Stimulated activated effector memory CD8-positive, alpha-beta T cell treated with anti-CD3 and anti-CD28 coated beads, Interleukin-12 subunit alpha, Interleukin-12 subunit beta, amount 100 ng/mL, for 72 hours (primary cell): ENCODE results near the gene PELI2.

ENCODE experiments used
- ATAC-seq: fragments of 150-1000 bp; cut with Tn5 transposase; 2 replicates; pipeline ENCODE4 v1.10.0; 2021
- DNase-seq, 2 donors: peaks; one replicate each; pipeline ENCODE4 v3.0.0; 2021 to 2022; ENCODE audit warnings: low spot score in 2 of 2
- H3K27ac Mint-ChIP-seq: one replicate; pipeline ENCODE4 v1.8.0; 2022; ENCODE audit warnings: mild to moderate bottlenecking, mixed read lengths
- H3K36me3 Mint-ChIP-seq: one replicate; pipeline ENCODE4 v1.8.0; 2022; ENCODE audit warnings: mild to moderate bottlenecking, mixed read lengths
- H3K4me1 Mint-ChIP-seq: one replicate; pipeline ENCODE4 v1.8.0; 2022; ENCODE audit warnings: mixed read lengths
- H3K4me3 Mint-ChIP-seq: one replicate; pipeline ENCODE4 v1.8.0; 2022; ENCODE audit warnings: mild to moderate bottlenecking, mixed read lengths
- H3K9me3 Mint-ChIP-seq: one replicate; pipeline ENCODE4 v1.8.0; 2022; ENCODE audit warnings: mixed read lengths

Gene PELI2

DNA sequence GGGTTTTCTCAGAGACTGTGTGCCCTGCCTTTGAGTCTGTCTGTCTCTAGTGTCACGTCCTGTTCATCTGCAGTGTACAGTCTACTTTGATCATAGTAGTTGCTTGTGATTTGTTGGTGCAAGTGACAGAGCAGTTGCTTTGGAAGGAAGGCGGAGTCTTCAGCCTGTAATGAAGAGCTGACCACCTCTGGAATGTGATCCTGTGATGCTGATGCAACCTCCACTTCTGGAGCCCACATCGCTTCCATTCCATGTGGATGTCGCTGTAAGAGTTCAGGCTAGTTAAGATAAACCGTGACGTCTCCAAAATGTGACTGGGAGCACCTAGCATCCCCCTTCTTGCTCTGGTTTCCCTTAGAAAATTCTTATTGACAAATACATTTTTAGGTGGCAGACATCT, 51.8 kb downstream of the PELI2 start:
- H3K36me3 Mint-ChIP-seq = no peaks in the 10 kb centered on the region
- no peak overlapping the region for H3K4me3 Mint-ChIP-seq
- H3K4me1 Mint-ChIP-seq = peaks cover 43% of the 10 kb centered on the region
- no peak overlapping the region for H3K27ac Mint-ChIP-seq
- no peak for ATAC-seq
- H3K9me3 Mint-ChIP-seq = peaks cover 13% of the 10 kb centered on the region
- DNase-seq = no peak

DNA sequence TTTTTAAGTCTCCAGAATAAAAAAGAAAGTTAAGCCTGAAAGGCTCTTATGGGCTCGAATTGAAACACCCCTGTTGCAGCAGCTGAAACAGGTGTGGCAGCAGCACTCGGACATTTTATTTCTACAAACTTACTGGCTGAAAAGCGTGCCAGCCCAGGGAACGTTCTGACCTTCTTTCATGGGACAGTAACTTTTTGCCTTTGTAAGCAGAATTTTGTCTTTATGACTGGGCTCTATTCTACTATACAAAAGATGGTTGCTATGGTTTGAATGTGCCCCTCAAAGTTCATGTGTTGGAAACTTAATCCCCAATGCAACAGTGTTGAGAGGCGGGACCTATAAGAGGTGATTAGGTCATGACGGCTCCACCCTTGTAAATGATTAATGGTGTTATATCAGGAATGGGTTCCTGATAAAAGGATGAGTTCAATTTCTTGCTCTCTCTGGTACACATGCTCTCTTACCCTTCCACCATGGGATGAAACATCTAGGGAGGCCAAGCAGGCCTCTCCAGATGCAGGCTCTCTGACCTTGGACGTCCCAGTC, 52.7 kb downstream of the PELI2 start:
- ATAC-seq = no peak
- Mint-ChIP-seq H3K36me3 (no peaks in the 10 kb centered on the region), H3K4me1 (peaks cover 43% of the 10 kb centered on the region), H3K27ac (no peak overlapping the region), H3K4me3 (no peak overlapping the region), H3K9me3 (peaks cover 9% of the 10 kb centered on the region)
- DNase-seq = no peak

DNA sequence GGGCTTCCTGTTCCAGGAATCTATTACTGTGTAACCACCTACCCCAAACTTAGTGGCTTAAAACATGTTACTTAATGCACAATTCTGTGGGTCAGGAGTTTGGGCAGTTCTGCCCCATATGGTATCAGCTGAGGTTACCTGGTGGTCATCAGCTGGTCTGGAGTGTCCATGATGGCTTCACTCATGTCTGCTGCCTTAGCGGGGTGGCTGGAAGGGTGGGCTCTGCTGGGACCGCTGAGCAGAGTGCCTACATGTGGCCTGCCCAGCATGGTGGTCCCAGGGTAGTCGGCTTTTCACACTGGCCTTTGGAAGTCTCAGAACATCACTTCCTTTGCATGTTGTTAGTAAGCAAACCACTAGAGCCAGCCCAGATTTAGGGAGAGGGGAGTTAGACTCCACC, 53.9 kb downstream of the PELI2 start:
- ATAC-seq (no peak), DNase-seq (no peak)
- Mint-ChIP-seq H3K27ac (peak overlapping the region; percentile 15), H3K4me3 (peak overlapping the region; percentile 15), H3K36me3 (no peaks in the 10 kb centered on the region), H3K9me3 (peaks cover 5% of the 10 kb centered on the region), H3K4me1 (peaks cover 43% of the 10 kb centered on the region)

DNA sequence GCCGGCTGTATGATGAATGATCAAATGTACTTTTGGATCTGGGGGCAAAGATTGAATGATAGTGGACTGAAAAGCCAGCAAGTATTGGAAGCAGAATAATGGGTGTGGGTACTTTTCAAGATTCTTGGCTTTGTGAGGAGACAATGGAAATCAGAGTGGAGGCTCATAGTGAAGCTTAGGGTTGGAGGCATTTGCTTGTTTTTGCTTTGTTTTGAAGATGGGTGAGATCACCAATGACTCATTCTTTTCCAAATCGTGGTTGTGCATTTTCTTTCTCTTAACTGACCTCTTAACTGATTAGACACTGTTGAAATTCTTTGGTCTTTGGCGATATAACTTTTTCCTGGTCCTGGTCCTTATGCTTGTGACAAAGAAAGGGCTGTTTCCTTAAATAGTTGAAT, 54.4 kb downstream of the PELI2 start:
- Mint-ChIP-seq H3K36me3 (no peaks in the 10 kb centered on the region), H3K4me3 (peak overlapping the region; percentile 15), H3K9me3 (no peaks in the 10 kb centered on the region), H3K4me1 (peaks cover 43% of the 10 kb centered on the region), H3K27ac (peak overlapping the region; percentile 15)
- ATAC-seq (peak; percentile 81), DNase-seq (no peak)

GRCh38 chr14:56173365-56173922, 55.2 kb downstream of the PELI2 start:
- no peaks in the 10 kb centered on the region for H3K9me3 Mint-ChIP-seq
- DNase-seq (no peak), ATAC-seq (peak; percentile 52)
- H3K4me3 Mint-ChIP-seq = no peak overlapping the region
- H3K27ac Mint-ChIP-seq = no peak overlapping the region
- H3K36me3 Mint-ChIP-seq = no peaks in the 10 kb centered on the region
- H3K4me1 Mint-ChIP-seq = peaks cover 43% of the 10 kb centered on the region

DNA sequence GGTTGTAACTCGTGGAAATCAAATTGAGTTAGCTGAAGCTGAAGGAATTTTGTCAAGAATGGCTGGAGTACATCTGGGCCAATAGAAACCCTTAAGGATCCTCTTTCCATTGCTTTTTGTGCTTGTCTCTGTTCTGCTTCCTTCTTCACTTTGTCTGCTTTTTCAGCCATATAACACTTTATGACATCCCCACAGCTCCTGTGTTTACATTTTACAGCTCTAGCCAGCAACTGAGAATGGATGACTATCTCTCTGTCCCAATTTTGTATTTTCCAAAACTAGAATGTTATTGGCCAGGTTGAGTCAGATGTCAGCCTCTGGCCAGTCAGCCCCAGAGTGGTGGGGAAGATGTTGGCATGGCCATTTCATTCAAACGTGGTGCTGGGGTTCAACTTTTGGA, 57.6 kb downstream of the PELI2 start:
- no peak overlapping the region for H3K27ac Mint-ChIP-seq
- H3K9me3 Mint-ChIP-seq = no peaks in the 10 kb centered on the region
- DNase-seq = no peak
- H3K4me1 Mint-ChIP-seq = peaks cover 37% of the 10 kb centered on the region
- H3K4me3 Mint-ChIP-seq = no peak overlapping the region
- no peak for ATAC-seq
- no peaks in the 10 kb centered on the region for H3K36me3 Mint-ChIP-seq

GRCh38 chr14:56176530-56176929, 58.3 kb downstream of the PELI2 start:
- H3K9me3 Mint-ChIP-seq = no peaks in the 10 kb centered on the region
- ATAC-seq = no peak
- DNase-seq = no peak

DNA sequence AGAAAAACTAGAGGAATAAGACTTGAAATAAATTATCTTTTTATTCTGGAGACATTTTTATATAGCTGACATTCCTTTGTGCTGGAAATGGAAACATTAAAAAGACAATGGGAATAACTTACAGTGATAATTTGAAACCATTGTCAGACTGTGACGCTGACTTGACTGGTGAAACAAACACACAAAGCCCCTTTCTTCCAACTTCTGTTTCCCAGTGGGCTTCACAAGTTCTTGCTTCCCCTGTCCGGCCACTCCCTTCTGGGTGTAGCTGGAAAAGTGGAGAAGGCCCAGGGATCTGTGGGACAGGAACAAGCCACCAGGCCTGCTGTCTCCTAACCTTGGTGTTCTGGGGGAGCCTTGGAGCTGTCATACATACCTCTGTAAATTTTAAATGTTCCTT, 58.8 kb downstream of the PELI2 start:
- no peak overlapping the region for H3K27ac Mint-ChIP-seq
- H3K4me3 Mint-ChIP-seq = no peak overlapping the region
- H3K36me3 Mint-ChIP-seq = no peaks in the 10 kb centered on the region
- no peaks in the 10 kb centered on the region for H3K9me3 Mint-ChIP-seq
- no peak for DNase-seq
- peaks cover 28% of the 10 kb centered on the region for H3K4me1 Mint-ChIP-seq
- no peak for ATAC-seq

More at GRCh38 chr14:56176530-56176929, 58.3 kb downstream of the PELI2 start:
- Mint-ChIP-seq H3K4me1 (peaks cover 33% of the 10 kb centered on the region), H3K27ac (no peak overlapping the region), H3K36me3 (no peaks in the 10 kb centered on the region), H3K4me3 (no peak overlapping the region)

GRCh38 chr14:56180754-56181542, 62.7 kb downstream of the PELI2 start:
- Mint-ChIP-seq H3K4me1 (no peaks in the 10 kb centered on the region), H3K36me3 (no peaks in the 10 kb centered on the region), H3K27ac (no peak overlapping the region), H3K9me3 (no peaks in the 10 kb centered on the region), H3K4me3 (no peak overlapping the region)
- ATAC-seq = no peak
- DNase-seq = no peak

GRCh38 chr14:56181681-56182085, 63.5 kb downstream of the PELI2 start:
- no peak for ATAC-seq
- Mint-ChIP-seq H3K9me3 (no peaks in the 10 kb centered on the region), H3K27ac (no peak overlapping the region), H3K4me3 (no peak overlapping the region), H3K36me3 (no peaks in the 10 kb centered on the region), H3K4me1 (no peaks in the 10 kb centered on the region)
- no peak for DNase-seq

- H3K4me3 Mint-ChIP-seq = no peak overlapping the region
- no peaks in the 10 kb centered on the region for H3K36me3 Mint-ChIP-seq
- H3K9me3 Mint-ChIP-seq = no peaks in the 10 kb centered on the region
- no peak for DNase-seq
- ATAC-seq = no peak
- H3K27ac Mint-ChIP-seq = no peak overlapping the region
- H3K4me1 Mint-ChIP-seq = no peaks in the 10 kb centered on the region
Measured at GRCh38 chr14:56182410-56182809, 64.2 kb downstream of the PELI2 start.

- DNase-seq (no peak), ATAC-seq (no peak)
- Mint-ChIP-seq H3K4me1 (no peaks in the 10 kb centered on the region), H3K36me3 (no peaks in the 10 kb centered on the region), H3K4me3 (no peak overlapping the region), H3K9me3 (no peaks in the 10 kb centered on the region), H3K27ac (no peak overlapping the region)
Measured at GRCh38 chr14:56183631-56184157, 65.5 kb downstream of the PELI2 start.

DNA sequence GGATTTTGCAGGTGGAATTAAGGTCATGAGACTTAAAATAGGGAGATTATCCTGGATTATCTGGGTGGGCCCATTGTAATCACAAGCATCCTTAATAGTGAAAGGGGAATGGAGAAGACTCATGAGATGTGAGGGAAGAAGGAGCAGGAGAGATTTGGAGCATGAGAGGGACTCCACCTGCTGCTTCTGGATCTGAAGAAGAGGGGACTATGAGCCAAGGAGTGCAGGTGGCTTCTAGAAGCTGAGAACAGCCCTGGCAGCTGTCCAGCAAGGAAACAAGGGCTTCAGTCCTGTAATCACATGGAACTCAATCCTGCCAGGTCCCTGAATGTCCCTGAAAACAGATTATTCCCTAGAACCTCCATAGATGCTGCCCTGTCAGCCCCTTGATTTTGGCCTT, 67.8 kb downstream of the PELI2 start:
- DNase-seq = no peak
- Mint-ChIP-seq H3K27ac (no peak overlapping the region), H3K9me3 (no peaks in the 10 kb centered on the region), H3K4me3 (no peak overlapping the region), H3K36me3 (no peaks in the 10 kb centered on the region), H3K4me1 (no peaks in the 10 kb centered on the region)
- no peak for ATAC-seq

DNA sequence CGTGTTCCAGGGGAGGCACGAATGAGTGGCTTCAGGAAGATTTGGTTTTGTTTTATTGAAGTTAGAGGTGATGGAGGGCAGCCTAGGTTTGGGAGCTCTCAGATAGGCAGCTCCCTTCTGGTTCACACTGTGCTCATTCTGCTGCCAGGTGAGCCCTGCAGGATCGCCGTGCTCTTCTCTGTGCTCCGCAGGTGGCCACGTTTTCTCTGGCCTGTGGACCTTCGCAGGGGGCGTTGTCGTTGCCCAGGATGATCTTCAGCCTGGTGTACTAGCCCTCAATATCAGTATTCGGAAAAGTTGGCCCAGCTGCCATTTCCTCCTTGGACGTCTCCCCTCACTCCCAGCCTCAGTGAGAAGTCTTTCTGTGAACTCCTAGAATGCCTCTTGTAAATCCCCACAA, 69.5 kb downstream of the PELI2 start:
- H3K27ac Mint-ChIP-seq = no peak overlapping the region
- no peak overlapping the region for H3K4me3 Mint-ChIP-seq
- H3K9me3 Mint-ChIP-seq = no peaks in the 10 kb centered on the region
- DNase-seq = peak in 1 of 2 donors; percentile 18
- no peak for ATAC-seq
- H3K36me3 Mint-ChIP-seq = no peaks in the 10 kb centered on the region
- no peaks in the 10 kb centered on the region for H3K4me1 Mint-ChIP-seq

DNA sequence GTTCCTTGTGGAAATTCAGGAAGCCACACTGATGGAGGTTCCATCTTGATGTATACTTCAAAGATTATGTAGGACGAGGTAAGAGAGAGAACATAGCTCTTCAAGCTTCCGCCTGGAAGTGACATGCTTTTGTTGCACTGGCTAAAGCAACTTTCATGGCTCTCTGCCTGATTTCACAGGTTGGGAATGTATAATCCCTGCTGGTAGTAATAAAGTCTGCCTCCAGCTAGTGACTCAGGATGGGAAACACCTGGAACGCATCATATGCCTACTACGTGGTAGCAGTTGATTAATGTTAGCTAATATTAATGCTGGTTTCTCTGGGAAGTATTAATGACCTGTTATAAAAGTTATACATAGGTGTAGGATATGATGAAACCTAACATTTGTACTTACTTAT, 71.1 kb downstream of the PELI2 start:
- H3K4me3 Mint-ChIP-seq = no peak overlapping the region
- ATAC-seq (no peak), DNase-seq (no peak)
- peaks cover 4% of the 10 kb centered on the region for H3K4me1 Mint-ChIP-seq
- H3K9me3 Mint-ChIP-seq = no peaks in the 10 kb centered on the region
- no peaks in the 10 kb centered on the region for H3K36me3 Mint-ChIP-seq
- H3K27ac Mint-ChIP-seq = no peak overlapping the region

DNA sequence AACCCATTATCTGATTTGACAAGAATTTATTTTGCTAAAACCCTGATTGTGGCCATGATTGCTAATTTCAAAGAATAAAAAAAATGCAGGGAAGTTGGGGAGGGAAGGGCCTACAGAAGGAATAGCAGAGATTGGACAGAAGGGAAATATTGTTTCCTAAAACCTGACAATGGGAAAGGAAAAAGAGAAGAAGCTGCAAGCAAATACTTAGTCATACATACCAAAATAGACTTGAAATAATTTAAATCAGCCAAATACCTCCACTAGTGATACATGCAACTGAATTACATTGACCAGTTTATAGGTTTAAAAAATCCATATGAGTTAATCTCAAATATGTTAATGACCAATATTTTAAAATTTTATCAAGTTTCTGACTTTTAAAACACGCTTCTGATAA, 75.1 kb downstream of the PELI2 start:
- Mint-ChIP-seq H3K27ac (no peak overlapping the region), H3K4me1 (peaks cover 14% of the 10 kb centered on the region), H3K4me3 (no peak overlapping the region), H3K9me3 (no peaks in the 10 kb centered on the region), H3K36me3 (no peaks in the 10 kb centered on the region)
- DNase-seq (no peak), ATAC-seq (no peak)
